T-cell (primary cell): Measurements from ENCODE around the gene SFTA2. TPM values are rescaled to one million over a fixed set of nuclear protein-coding genes. Genes with fewer than 3 reads are reported as not detected.

Experiments
- ATAC-seq, 4 experiments: fragments of 200-7000 bp in 3 of 4; fragments of 150-1000 bp in 1 of 4; cut with Tn5 transposase; replicated peaks in 1 of 4; 1 replicate in 3 of 4; 2 replicates in 1 of 4; pipeline ENCODE4 v1.10.0; 2021; ENCODE audit warnings: moderate library complexity in 3 of 4, mild to moderate bottlenecking in 2 of 4, moderate number of reproducible peaks in 1 of 4
- CTCF ChIA-PET, 2 donors: fragments of 300-600 bp; sonication (Branson Sonifier 250); formaldehyde crosslinking; loops; one replicate each; lab custom pipeline; 2022; ENCODE audit warnings: antibody characterized with exemption in 2 of 2; lab: Charles Lee
- POLR2A ChIA-PET, 2 donors: fragments of 300-600 bp; sonication (Branson Sonifier 250); formaldehyde crosslinking; loops; one replicate each; lab custom pipeline; 2022; ENCODE audit warnings: antibody characterized with exemption in 2 of 2; lab: Charles Lee
- DNase-seq, 35 experiments: peaks; one replicate each; pipeline versions ENCODE4 v3.0.0 to v3.0.0-alpha.2; 2013 to 2023
- H3K27ac ChIP-seq: one replicate; pipeline ENCODE4 v1.5.1; 2013; ENCODE audit warnings: low read length
- H3K27me3 ChIP-seq, 2 experiments: replicated peaks in 1 of 2; 1 replicate in 1 of 2; 2 replicates in 1 of 2; pipeline versions ENCODE4 v1.6.1 to v1.7.0; 2013; ENCODE audit warnings: low read length in 1 of 2, mixed read lengths in 1 of 2; ENCODE audit not compliant: control insufficient read depth in 2 of 2, insufficient read depth in 2 of 2; ENCODE audit errors: extremely low read depth in 1 of 2
- H3K36me3 ChIP-seq, 2 donors: 1 replicate in 1 of 2; 2 replicates in 1 of 2; pipeline versions ENCODE4 v1.6.1 to v1.7.0; 2013; ENCODE audit warnings: low read length in 1 of 2; ENCODE audit not compliant: control insufficient read depth in 2 of 2, insufficient read depth in 1 of 2; ENCODE audit errors: extremely low read depth in 1 of 2
- H3K4me1 ChIP-seq, 2 experiments: 1 replicate in 1 of 2; 2 replicates in 1 of 2; pipeline versions ENCODE4 v1.6.1 to v1.7.0; 2013; ENCODE audit warnings: low read length in 2 of 2, mixed read lengths in 1 of 2; ENCODE audit not compliant: insufficient read depth in 2 of 2, control insufficient read depth in 1 of 2; ENCODE audit errors: extremely low read depth in 1 of 2
- H3K4me3 ChIP-seq, 2 donors: 1 replicate in 1 of 2; 2 replicates in 1 of 2; pipeline versions ENCODE4 v1.5.1 to v1.7.0; 2013; ENCODE audit warnings: mild to moderate bottlenecking in 2 of 2, low read length in 1 of 2, moderate library complexity in 1 of 2; ENCODE audit not compliant: control insufficient read depth in 1 of 2; ENCODE audit errors: extremely low read depth in 1 of 2
- H3K9me3 ChIP-seq: 2 replicates; pipeline ENCODE4 v1.7.0; 2013
- H3K27ac Mint-ChIP-seq, 2 donors: one replicate each; pipeline ENCODE4 v1.8.0; 2020 to 2021; ENCODE audit warnings: mild to moderate bottlenecking in 2 of 2, mixed read lengths in 2 of 2
- H3K27me3 Mint-ChIP-seq, 2 donors: one replicate each; pipeline ENCODE4 v1.8.0; 2021 to 2022; ENCODE audit warnings: mixed read lengths in 2 of 2
- H3K36me3 Mint-ChIP-seq: one replicate; pipeline ENCODE4 v1.8.0; 2021; ENCODE audit warnings: mixed read lengths
- H3K4me1 Mint-ChIP-seq, 3 donors: one replicate each; pipeline ENCODE4 v1.8.0; 2020 to 2022; ENCODE audit warnings: mixed read lengths in 3 of 3, mild to moderate bottlenecking in 1 of 3
- H3K4me3 Mint-ChIP-seq, 3 donors: one replicate each; pipeline ENCODE4 v1.8.0; 2020 to 2022; ENCODE audit warnings: mild to moderate bottlenecking in 3 of 3, mixed read lengths in 3 of 3, moderate library complexity in 3 of 3
- H3K9me3 Mint-ChIP-seq, 3 donors: one replicate each; pipeline ENCODE4 v1.8.0; 2020 to 2022; ENCODE audit warnings: mixed read lengths in 3 of 3
- WGBS: methylation state at CpG from one replicate; pipeline ENCODE4 v1.1.5; 2013; ENCODE audit warnings: missing lambda C conversion rate; ENCODE audit not compliant: insufficient coverage; 5-methylcytosine and 5-hydroxymethylcytosine counted together
- total RNA-seq, 35 experiments: library from RNA in 6 of 35; stranded (reverse) in 6 of 35; fragments of 120-200 nt in 1 of 35; gene quantifications; one replicate each; pipeline versions ENCODE4 v1.2.1 to v1.2.4 and lab custom pipeline; 2013 to 2026

SFTA2 gene
- total RNA-seq, 5 donors from 2014 or later (not counting 1 experiment from before 2014, with no cell fraction given), result 0.51 to 0.67 TPM; not detected in 3

DNA sequence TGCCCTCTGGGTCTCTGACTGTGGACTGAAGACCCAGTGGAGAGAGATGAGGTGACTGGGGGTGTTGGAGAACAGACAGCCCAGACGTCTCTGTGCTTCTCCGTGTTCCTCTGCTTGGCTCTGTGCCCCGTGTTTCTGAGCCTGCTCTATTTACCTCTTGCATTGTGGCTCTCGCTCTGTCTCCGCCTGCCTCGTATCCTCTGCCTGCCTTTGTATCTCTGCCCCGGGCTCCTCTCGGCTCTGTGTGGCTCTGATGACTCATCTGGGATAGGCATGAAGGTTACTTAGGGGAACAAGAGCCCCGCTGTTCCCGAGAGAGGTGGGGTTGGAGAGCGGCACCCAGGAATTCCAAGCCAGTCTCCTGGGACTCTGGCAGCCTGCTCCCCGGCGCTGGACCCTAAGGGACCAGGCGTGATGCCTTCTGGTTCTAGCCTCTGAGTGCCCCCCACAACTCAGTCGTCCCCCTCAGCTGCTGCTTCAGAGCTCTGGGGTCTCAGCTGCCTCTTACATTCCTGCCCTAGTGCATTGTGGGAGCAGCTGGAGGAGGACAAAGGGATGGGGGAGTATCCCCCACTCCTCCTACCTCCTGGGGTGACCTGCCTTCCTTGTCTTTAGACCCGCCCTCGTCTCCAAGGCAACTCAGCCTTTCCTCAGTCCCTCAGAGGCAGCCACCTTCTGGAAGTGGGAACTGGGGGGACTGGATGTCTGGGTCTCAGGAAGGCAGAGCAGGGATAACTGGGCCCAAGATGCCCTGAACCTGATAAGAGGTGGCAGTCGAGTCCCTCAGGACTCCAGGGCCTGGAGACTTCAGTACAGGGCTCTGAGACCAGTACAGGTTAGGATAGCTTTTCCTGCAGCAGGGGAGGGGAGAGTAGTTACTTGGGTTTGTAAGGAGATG, 45.7 kb downstream of the SFTA2 start:
- Histone ChIP-seq H3K9me3 (no peaks in the 10 kb centered on the region), H3K4me3 (peak overlapping the region in 1 of 2 donors; percentile 52), H3K36me3 (peaks cover 11 to 15% of the 10 kb centered on the region in 2 donors), H3K27me3 (peaks cover 0 to 11% of the 10 kb centered on the region in 2 experiments), H3K27ac (no peak overlapping the region), H3K4me1 (peaks cover 23 to 38% of the 10 kb centered on the region in 2 experiments)
- peak overlapping the region; percentile 68 to 83 for H3K27ac Mint-ChIP-seq
- DNase-seq, result peak in 19 of 35 experiments; percentile 14 to 53 (median 35)
- H3K27me3 Mint-ChIP-seq, result no peaks in the 10 kb centered on the region
- WGBS, result 53% methylated on average over 10 of the region's 18 CpGs
- peak; percentile 47 to 63 (median 56) for ATAC-seq
- H3K36me3 Mint-ChIP-seq, result peaks cover 12% of the 10 kb centered on the region
- CTCF ChIA-PET, result interaction anchor here in 1 of 2 donors (0.6 kb wide), 1 partner anchor 269 kb away, joined by 3 read pairs; the partner anchor contains the start of genes MRPS18B and PPP1R10
- peaks cover 27 to 38% (median 35%) of the 10 kb centered on the region in 3 donors for H3K4me1 Mint-ChIP-seq
- POLR2A ChIA-PET, result no interaction called here
- no peaks in the 10 kb centered on the region for H3K9me3 Mint-ChIP-seq
- peak overlapping the region; percentile 75 to 80 (median 78) for H3K4me3 Mint-ChIP-seq

- DNase-seq (peak in 2 of 35 experiments; percentile 11 to 20), ATAC-seq (peak in 1 of 4 experiments; percentile 26)
- H3K4me3 Mint-ChIP-seq, result peak overlapping the region; percentile 75 to 80 (median 78)
- H3K36me3 Mint-ChIP-seq, result peaks cover 12% of the 10 kb centered on the region
- 38% methylated on average over 7 of the region's 7 CpGs for WGBS
- Histone ChIP-seq H3K27me3 (peaks cover 0 to 11% of the 10 kb centered on the region in 2 experiments), H3K4me1 (peaks cover 23 to 38% of the 10 kb centered on the region in 2 experiments), H3K36me3 (peaks cover 8 to 14% of the 10 kb centered on the region in 2 donors), H3K27ac (no peak overlapping the region), H3K9me3 (no peaks in the 10 kb centered on the region), H3K4me3 (peak overlapping the region; percentile 52 to 63)
- CTCF ChIA-PET, result no interaction called here
- peak overlapping the region; percentile 68 to 83 for H3K27ac Mint-ChIP-seq
- POLR2A ChIA-PET, result no interaction called here
- H3K27me3 Mint-ChIP-seq, result no peaks in the 10 kb centered on the region
- peaks cover 27 to 38% (median 35%) of the 10 kb centered on the region in 3 donors for H3K4me1 Mint-ChIP-seq
- no peaks in the 10 kb centered on the region for H3K9me3 Mint-ChIP-seq
Measured at GRCh38 chr6:30885481-30885998, 46.4 kb downstream of the SFTA2 start.

DNA sequence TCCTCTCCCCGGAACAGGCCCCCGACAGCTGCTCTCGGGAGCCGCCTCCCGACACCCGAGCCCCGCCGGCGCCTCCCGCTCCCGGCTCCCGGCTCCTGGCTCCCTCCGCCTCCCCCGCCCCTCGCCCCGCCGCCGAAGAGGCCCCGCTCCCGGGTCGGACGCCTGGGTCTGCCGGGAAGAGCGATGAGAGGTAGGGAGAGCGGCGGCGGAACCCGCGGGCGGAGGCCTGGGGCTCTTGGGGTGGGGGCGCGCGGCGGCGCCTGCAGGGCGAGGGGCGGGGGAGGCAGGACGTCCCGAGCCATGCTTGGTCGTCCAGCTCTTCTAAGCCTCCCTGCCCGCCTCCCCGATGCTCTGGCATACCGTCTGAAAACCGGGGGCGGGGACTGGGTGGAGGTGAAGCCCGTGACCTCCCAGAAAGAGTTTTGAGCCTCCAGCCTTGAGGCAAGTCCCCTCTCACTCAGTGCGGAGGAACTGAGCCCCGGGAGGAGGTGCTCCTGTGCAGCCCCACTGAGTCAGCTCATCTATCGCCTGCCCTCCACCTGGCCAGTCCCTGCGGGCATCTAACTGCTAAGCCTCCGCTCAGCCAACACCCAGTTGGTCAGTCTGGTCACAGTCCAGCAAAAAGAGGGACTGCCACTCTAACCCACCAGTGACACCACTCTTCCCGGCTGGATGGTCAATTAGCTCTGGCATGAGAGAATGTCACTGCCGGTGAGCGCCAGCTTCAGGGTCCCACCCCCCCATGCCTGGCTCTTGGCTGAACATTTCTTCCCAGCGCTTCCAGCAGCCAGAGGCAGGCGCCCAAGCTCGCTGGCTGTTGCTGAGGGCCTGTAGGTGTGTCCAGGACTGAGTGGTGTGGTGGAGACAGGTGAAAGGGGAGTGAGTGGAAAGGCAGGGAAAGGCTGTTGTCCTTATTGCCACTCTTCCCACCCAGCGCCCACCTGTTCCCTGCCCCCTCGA, 47.2 kb downstream of the SFTA2 start:
- H3K4me1 ChIP-seq, result peaks cover 23 to 38% of the 10 kb centered on the region in 2 experiments
- peaks cover 27 to 38% (median 37%) of the 10 kb centered on the region in 3 donors for H3K4me1 Mint-ChIP-seq
- POLR2A ChIA-PET, result interaction anchor here in 1 of 2 donors (0.5 to 0.8 kb wide), 2 partner anchors 86 to 1013 kb away, joined by 3 read pairs; partner anchors contain the start of gene EHMT2
- H3K4me3 Mint-ChIP-seq, result peak overlapping the region; percentile 75 to 80 (median 78)
- peak overlapping the region; percentile 52 to 63 for H3K4me3 ChIP-seq
- H3K9me3 Mint-ChIP-seq, result no peaks in the 10 kb centered on the region
- H3K36me3 ChIP-seq, result peaks cover 3 to 10% of the 10 kb centered on the region in 2 donors
- H3K27ac Mint-ChIP-seq, result peak overlapping the region; percentile 68 to 83
- no peaks in the 10 kb centered on the region for H3K9me3 ChIP-seq
- DNase-seq (peak in 13 of 35 experiments; percentile 12 to 47 (median 21)), ATAC-seq (peak; percentile 29 to 47 (median 37))
- H3K36me3 Mint-ChIP-seq, result peaks cover 5% of the 10 kb centered on the region
- CTCF ChIA-PET, result interaction anchor here in 1 of 2 donors (0.6 to 0.7 kb wide), 2 partner anchors 60 to 198 kb away, joined by 3 read pairs; no protein-coding TSS in a partner anchor
- H3K27me3 ChIP-seq, result peaks cover 0 to 11% of the 10 kb centered on the region in 2 experiments
- 12% methylated on average over 29 of the region's 59 CpGs for WGBS
- no peak overlapping the region for H3K27ac ChIP-seq
- H3K27me3 Mint-ChIP-seq, result no peaks in the 10 kb centered on the region

DNA sequence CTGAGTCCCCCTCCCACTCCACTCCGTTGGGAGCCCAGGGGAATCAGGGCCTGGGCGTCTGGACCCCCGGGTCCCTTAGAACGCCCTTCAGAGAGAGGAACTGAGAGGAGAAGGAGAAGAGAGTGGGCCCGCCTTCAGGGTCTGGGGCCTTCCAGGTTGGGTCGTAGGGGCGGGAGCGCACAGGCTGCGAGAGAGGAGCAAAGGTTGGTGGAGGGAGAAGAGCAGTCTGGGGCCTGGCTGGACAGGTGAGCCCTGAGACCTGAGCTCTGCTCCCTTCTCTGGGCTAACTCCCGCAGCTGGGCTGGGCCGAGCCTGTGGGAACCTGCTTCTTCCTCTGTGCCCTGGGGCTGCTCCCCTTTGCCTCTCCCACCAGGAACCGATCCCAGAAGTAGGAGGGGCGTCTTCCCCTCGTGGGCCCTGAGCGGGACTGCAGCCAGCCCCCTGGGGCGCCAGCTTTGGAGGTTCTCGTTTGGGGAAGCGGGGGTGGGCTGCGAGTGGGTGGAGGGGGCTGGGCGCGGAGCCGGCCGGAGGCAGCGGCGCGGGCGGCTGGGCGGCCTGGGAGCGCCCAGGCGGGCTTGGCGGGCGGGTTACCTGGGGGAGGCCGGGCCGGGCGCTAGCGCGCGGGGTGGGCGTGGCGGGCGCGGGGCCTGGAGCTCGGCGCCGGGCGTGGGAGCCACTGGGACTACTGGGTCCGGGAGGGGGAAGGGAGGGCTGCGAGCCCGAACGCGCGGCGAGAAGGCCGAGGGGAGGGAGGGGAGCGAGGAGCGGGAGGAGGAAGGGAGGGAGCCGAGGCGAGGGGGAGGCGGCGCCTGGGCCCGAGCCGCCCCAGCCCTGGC, 48.1 kb downstream of the SFTA2 start, which contains the start of gene DDR1:
Gene DDR1 (plus strand): TSS at position 835 of the 836 bp plus-strand sequence. CDS start 4,211 bp downstream, outside the sequence.
- POLR2A ChIA-PET, result interaction anchor here in 1 of 2 donors (0.5 to 0.8 kb wide), 2 partner anchors 85 to 1014 kb away, joined by 3 read pairs; partner anchors contain the start of gene EHMT2
- peak in 25 of 35 experiments; percentile 4 to 63 (median 27) for DNase-seq

More for the DNA sequence above, 48.1 kb downstream of the SFTA2 start, which contains the start of gene DDR1:
- H3K27me3 ChIP-seq, result peaks cover 0 to 11% of the 10 kb centered on the region in 2 experiments
- peak within 1 kb of the TSS; percentile 60 to 63 for H3K4me3 ChIP-seq
- no peak within 1 kb of the TSS for H3K27ac ChIP-seq
- Mint-ChIP-seq H3K4me1 (peaks cover 27 to 38% (median 38%) of the 10 kb centered on the region in 3 donors), H3K27me3 (no peaks in the 10 kb centered on the region), H3K9me3 (no peaks in the 10 kb centered on the region), H3K36me3 (no peaks in the 10 kb centered on the region), H3K27ac (peak within 1 kb of the TSS; percentile 83 to 89), H3K4me3 (peak within 1 kb of the TSS; percentile 75 to 80 (median 78))
- ATAC-seq, result peak; percentile 70 to 78 (median 73)
- peaks cover 23 to 38% of the 10 kb centered on the region in 2 experiments for H3K4me1 ChIP-seq
- WGBS, result 11% methylated on average over 46 of the region's 62 CpGs
- H3K36me3 ChIP-seq, result peaks cover 0 to 4% of the 10 kb centered on the region in 2 donors
- no peaks in the 10 kb centered on the region for H3K9me3 ChIP-seq
- CTCF ChIA-PET, result interaction anchor here in 1 of 2 donors (0.6 to 1.2 kb wide), 3 partner anchors 59 to 199 kb away, joined by 3 to 5 read pairs (median 3); no protein-coding TSS in a partner anchor
